ENCODE measurements around the gene TMEM123. TPM values are rescaled to one million over a fixed set of nuclear protein-coding genes. Genes with fewer than 3 reads are reported as not detected.

The TMEM123 gene
- total and polyA plus RNA-seq, 10 of the 15 experiments (the other 5 are each of a cell fraction or from before 2014, with no cell fraction given): 35.1 to 667 (median 123) TPM

DNA sequence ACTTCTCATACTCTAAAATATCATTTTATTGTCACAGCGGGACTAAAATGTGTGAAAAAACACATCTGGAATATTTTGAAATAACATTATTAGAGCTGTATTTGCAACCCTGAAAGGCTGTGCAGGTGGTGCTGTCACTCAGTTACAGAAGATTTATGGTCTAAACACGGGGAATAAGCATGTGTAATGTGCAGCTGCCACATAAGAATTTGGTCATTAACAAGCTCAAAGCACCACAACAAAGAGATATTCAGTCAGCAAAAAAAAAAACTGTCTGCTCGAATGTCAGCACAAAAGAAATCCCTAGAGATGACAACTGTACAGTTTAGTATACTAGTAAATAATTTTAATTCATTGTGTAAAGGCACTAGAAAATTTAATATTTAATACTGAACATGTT lies 31.3 kb downstream of the TMEM123 start (continued):
- TF ChIP-seq RUNX3 (IDR thresholded peaks at IDR 0.05; ENCODE audit: low read length) (peak; percentile 42; the same call in 1 of the 2 replicates), TCF7 (IDR thresholded peaks at IDR 0.05; ENCODE audit: borderline replicate concordance) (peak; percentile 85), CHD4 (IDR thresholded peaks at IDR 0.05) (no peak)
- TF ChIP-seq, protein P1, sequence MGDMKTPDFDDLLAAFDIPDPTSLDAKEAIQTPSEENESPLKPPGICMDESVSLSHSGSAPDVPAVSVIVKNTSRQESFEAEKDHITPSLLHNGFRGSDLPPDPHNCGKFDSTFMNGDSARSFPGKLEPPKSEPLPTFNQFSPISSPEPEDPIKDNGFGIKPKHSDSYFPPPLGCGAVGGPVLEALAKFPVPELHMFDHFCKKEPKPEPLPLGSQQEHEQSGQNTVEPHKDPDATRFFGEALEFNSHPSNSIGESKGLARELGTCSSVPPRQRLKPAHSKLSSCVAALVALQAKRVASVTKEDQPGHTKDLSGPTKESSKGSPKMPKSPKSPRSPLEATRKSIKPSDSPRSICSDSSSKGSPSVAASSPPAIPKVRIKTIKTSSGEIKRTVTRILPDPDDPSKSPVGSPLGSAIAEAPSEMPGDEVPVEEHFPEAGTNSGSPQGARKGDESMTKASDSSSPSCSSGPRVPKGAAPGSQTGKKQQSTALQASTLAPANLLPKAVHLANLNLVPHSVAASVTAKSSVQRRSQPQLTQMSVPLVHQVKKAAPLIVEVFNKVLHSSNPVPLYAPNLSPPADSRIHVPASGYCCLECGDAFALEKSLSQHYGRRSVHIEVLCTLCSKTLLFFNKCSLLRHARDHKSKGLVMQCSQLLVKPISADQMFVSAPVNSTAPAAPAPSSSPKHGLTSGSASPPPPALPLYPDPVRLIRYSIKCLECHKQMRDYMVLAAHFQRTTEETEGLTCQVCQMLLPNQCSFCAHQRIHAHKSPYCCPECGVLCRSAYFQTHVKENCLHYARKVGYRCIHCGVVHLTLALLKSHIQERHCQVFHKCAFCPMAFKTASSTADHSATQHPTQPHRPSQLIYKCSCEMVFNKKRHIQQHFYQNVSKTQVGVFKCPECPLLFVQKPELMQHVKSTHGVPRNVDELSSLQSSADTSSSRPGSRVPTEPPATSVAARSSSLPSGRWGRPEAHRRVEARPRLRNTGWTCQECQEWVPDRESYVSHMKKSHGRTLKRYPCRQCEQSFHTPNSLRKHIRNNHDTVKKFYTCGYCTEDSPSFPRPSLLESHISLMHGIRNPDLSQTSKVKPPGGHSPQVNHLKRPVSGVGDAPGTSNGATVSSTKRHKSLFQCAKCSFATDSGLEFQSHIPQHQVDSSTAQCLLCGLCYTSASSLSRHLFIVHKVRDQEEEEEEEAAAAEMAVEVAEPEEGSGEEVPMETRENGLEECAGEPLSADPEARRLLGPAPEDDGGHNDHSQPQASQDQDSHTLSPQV (IDR thresholded peaks at IDR 0.05): no peak
- TF ChIP-seq, protein P2, sequence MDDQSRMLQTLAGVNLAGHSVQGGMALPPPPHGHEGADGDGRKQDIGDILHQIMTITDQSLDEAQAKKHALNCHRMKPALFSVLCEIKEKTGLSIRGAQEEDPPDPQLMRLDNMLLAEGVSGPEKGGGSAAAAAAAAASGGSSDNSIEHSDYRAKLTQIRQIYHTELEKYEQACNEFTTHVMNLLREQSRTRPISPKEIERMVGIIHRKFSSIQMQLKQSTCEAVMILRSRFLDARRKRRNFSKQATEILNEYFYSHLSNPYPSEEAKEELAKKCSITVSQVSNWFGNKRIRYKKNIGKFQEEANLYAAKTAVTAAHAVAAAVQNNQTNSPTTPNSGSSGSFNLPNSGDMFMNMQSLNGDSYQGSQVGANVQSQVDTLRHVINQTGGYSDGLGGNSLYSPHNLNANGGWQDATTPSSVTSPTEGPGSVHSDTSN (IDR thresholded peaks at IDR 0.05; ENCODE audit: insufficient replicate concordance, low read depth, low read length): peak; percentile 73
- TF ChIP-seq, protein P3, sequence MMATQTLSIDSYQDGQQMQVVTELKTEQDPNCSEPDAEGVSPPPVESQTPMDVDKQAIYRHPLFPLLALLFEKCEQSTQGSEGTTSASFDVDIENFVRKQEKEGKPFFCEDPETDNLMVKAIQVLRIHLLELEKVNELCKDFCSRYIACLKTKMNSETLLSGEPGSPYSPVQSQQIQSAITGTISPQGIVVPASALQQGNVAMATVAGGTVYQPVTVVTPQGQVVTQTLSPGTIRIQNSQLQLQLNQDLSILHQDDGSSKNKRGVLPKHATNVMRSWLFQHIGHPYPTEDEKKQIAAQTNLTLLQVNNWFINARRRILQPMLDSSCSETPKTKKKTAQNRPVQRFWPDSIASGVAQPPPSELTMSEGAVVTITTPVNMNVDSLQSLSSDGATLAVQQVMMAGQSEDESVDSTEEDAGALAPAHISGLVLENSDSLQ (IDR thresholded peaks at IDR 0.05): peak; percentile 92

Data from GM12878 (cell line).